ENCODE data around the gene PRAMEF20.
"Not testable (repeated sequence)": the region's sequence is repeated elsewhere in the genome, so short reads cannot be mapped to it uniquely, and the experiment has no call there.

DNA sequence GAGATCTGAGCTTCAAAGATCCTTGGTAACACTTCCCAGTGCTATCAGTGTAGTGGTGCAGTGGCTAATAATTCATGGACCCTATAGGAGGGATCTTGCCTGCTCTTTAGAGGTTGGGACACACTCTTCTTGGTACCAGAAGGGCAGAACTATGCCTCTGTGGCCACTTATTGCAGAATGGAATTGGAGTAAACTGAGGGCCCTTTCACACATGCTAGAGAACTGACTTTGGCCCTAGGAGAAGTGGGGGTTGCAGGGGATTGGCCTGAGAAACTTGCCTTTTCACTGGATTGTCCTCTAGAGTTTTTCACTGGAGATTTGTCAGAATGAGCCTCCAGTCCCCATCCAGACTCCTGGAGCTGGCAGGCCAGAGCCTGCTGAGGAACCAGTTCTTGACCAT lies 20.9 kb upstream of the PRAMEF20 start, which contains the start of gene PRAMEF17:
- not testable (repeated sequence) for TF ChIP-seq POLR2A, POLR2AphosphoS5, TAF1 (IDR thresholded peaks at IDR 0.05; ENCODE audit: low read depth, low read length)

Measured in GM12891 (cell line).